Measurements from ENCODE around the gene THYN1.

Gene THYN1

GRCh38 chr11:134250675-134251074 lies 2.5 kb downstream of the THYN1 start:
- no peak for DNase-seq (ENCODE audit: low read depth in 3 of 3, low spot score in 1 of 3)

- no peak for DNase-seq (ENCODE audit: low read depth in 3 of 3, low spot score in 1 of 3)
Measured at GRCh38 chr11:134250246-134250645, 2.9 kb downstream of the THYN1 start.

- DNase-seq (ENCODE audit: low read depth in 3 of 3, low spot score in 1 of 3), result no peak
Measured at GRCh38 chr11:134248910-134249480, 4.2 kb downstream of the THYN1 start.

- no peak for DNase-seq (ENCODE audit: low read depth in 3 of 3, low spot score in 1 of 3)
Measured at GRCh38 chr11:134246678-134247077, 6.5 kb downstream of the THYN1 start.

GRCh38 chr11:134246100-134246499 lies 7.1 kb downstream of the THYN1 start:
- DNase-seq (ENCODE audit: low read depth in 3 of 3, low spot score in 1 of 3), result no peak

- no peak for DNase-seq (ENCODE audit: low read depth in 3 of 3, low spot score in 1 of 3)
Measured at GRCh38 chr11:134245434-134245833, 7.7 kb downstream of the THYN1 start.

- DNase-seq (ENCODE audit: low read depth in 3 of 3, low spot score in 1 of 3), result no peak
Measured at GRCh38 chr11:134244593-134244992, 8.6 kb downstream of the THYN1 start.

GRCh38 chr11:134243913-134244312 lies 9.2 kb downstream of the THYN1 start:
- no peak for DNase-seq (ENCODE audit: low read depth in 3 of 3, low spot score in 1 of 3)

GRCh38 chr11:134242376-134242775 lies 10.8 kb downstream of the THYN1 start:
- no peak for DNase-seq (ENCODE audit: low read depth in 3 of 3, low spot score in 1 of 3)

GRCh38 chr11:134240592-134240991 lies 12.6 kb downstream of the THYN1 start:
- no peak for DNase-seq (ENCODE audit: low read depth in 3 of 3, low spot score in 1 of 3)

- no peak for DNase-seq (ENCODE audit: low read depth in 3 of 3, low spot score in 1 of 3)
Measured at GRCh38 chr11:134238956-134239355, 14.2 kb downstream of the THYN1 start.

- no peak for DNase-seq (ENCODE audit: low read depth in 3 of 3, low spot score in 1 of 3)
Measured at GRCh38 chr11:134237557-134237922, 15.6 kb downstream of the THYN1 start.

GRCh38 chr11:134236834-134237556 lies 16.2 kb downstream of the THYN1 start:
- no peak for DNase-seq (ENCODE audit: low read depth in 3 of 3, low spot score in 1 of 3)

- DNase-seq (ENCODE audit: low read depth in 3 of 3, low spot score in 1 of 3), result no peak
Measured at GRCh38 chr11:134235399-134235798, 17.8 kb downstream of the THYN1 start.

- DNase-seq (ENCODE audit: low read depth in 3 of 3, low spot score in 1 of 3), result no peak
Measured at GRCh38 chr11:134233729-134234179, 19.4 kb downstream of the THYN1 start.

GRCh38 chr11:134231958-134232659 lies 21.0 kb downstream of the THYN1 start:
- DNase-seq (ENCODE audit: low read depth in 3 of 3, low spot score in 1 of 3), result no peak

- DNase-seq (ENCODE audit: low read depth in 3 of 3, low spot score in 1 of 3), result no peak
Measured at GRCh38 chr11:134230339-134230738, 22.8 kb downstream of the THYN1 start.

- DNase-seq (ENCODE audit: low read depth in 3 of 3, low spot score in 1 of 3), result no peak
Measured at GRCh38 chr11:134229126-134229790, 23.9 kb downstream of the THYN1 start.

- DNase-seq (ENCODE audit: low read depth in 3 of 3, low spot score in 1 of 3), result no peak
Measured at GRCh38 chr11:134228625-134229024, 24.5 kb downstream of the THYN1 start.

- DNase-seq (ENCODE audit: low read depth in 3 of 3, low spot score in 1 of 3), result no peak
Measured at GRCh38 chr11:134226806-134227325, 26.3 kb downstream of the THYN1 start.

All from stimulated activated CD4-positive, alpha-beta T cell treated with anti-CD3 and anti-CD28 coated beads, TNF-alpha, amount 100 ng/mL, for 1 hour (primary cell).